ENCODE data around the gene GOLT1A. TPM values are rescaled to one million over a fixed set of nuclear protein-coding genes. Genes with fewer than 3 reads are reported as not detected.

GOLT1A gene
- total and polyA plus RNA-seq, 7 donors: 9.6 to 12.5 (median 12.0) TPM; not detected in 4

DNA sequence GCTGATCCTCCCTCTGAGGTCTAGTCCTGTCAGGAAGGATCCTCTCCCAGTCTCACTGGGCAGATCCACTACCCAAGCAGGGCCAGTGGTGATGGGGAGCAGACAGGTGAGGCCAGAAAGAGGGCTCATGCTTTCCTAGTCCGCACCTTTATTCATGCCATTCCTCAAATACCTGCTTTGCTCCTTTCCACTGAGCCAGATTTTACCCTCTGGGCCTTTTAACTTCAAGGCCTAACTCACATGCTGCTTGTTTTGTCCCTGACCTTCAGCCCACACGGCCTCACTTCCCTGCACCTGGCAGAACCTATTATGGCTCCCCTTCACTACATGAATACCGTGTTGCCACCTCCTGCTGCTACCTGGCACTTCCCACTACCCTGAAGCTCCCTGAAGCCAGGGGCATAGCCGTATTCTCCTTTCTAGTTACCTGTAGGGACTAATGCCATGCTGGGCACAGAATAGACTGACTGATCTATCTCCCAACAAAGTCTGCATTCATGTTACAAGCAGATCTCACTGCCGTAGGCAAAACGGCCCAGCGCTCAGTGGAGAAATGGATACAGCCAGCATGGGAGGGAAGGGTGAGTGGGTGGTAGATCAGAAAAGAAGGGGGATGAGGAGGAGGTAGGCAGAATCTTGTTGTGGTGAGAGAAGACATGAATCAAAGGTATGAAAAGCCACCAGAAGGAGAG is 36.1 kb upstream of the GOLT1A start:
- TF ChIP-seq EP300 (IDR thresholded peaks at IDR 0.05): no peak
- TF ChIP-seq POLR2AphosphoS5 (IDR thresholded peaks at IDR 0.05): no peak
- TF ChIP-seq POLR2A (IDR thresholded peaks at IDR 0.05): no peak
- TF ChIP-seq, protein P1, sequence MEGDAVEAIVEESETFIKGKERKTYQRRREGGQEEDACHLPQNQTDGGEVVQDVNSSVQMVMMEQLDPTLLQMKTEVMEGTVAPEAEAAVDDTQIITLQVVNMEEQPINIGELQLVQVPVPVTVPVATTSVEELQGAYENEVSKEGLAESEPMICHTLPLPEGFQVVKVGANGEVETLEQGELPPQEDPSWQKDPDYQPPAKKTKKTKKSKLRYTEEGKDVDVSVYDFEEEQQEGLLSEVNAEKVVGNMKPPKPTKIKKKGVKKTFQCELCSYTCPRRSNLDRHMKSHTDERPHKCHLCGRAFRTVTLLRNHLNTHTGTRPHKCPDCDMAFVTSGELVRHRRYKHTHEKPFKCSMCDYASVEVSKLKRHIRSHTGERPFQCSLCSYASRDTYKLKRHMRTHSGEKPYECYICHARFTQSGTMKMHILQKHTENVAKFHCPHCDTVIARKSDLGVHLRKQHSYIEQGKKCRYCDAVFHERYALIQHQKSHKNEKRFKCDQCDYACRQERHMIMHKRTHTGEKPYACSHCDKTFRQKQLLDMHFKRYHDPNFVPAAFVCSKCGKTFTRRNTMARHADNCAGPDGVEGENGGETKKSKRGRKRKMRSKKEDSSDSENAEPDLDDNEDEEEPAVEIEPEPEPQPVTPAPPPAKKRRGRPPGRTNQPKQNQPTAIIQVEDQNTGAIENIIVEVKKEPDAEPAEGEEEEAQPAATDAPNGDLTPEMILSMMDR (IDR thresholded peaks at IDR 0.05): no peak
- Histone ChIP-seq H3K4me1 (no peaks in the 10 kb centered on the region), H3K9me3 (no peaks in the 10 kb centered on the region), H3K27me3 (no peaks in the 10 kb centered on the region), H3K36me3 (no peaks in the 10 kb centered on the region), H3K4me3 (no peak overlapping the region), H3K27ac (no peak overlapping the region)
- no peak for DNase-seq
- WGBS, 2 donors: 82 to 83% methylated on average over 7 of the region's 7 CpGs
- intact Hi-C loops (cut with DNase I): no loop called here

GRCh38 chr1:204248954-204249353 is 35.2 kb upstream of the GOLT1A start:
- WGBS, 2 donors: 92 to 96% methylated on average over 3 of the region's 3 CpGs
- H3K27me3 ChIP-seq: no peaks in the 10 kb centered on the region
- no peak for TF ChIP-seq EP300 (IDR thresholded peaks at IDR 0.05)
- TF ChIP-seq POLR2A (IDR thresholded peaks at IDR 0.05): no peak
- TF ChIP-seq POLR2AphosphoS5 (IDR thresholded peaks at IDR 0.05): no peak
- TF ChIP-seq, protein P1 (IDR thresholded peaks at IDR 0.05): no peak
- H3K27ac ChIP-seq: no peak overlapping the region
- H3K36me3 ChIP-seq: no peaks in the 10 kb centered on the region
- no peak for DNase-seq
- intact Hi-C loops (cut with DNase I): no loop called here
- H3K4me3 ChIP-seq: no peak overlapping the region
- no peaks in the 10 kb centered on the region for H3K4me1 ChIP-seq
- H3K9me3 ChIP-seq: no peaks in the 10 kb centered on the region

GRCh38 chr1:204246876-204247275 is 33.1 kb upstream of the GOLT1A start:
- WGBS, 2 donors: 94 to 95% methylated on average over 4 of the region's 4 CpGs
- intact Hi-C loops (cut with DNase I): no loop called here
- no peak for DNase-seq

DNA sequence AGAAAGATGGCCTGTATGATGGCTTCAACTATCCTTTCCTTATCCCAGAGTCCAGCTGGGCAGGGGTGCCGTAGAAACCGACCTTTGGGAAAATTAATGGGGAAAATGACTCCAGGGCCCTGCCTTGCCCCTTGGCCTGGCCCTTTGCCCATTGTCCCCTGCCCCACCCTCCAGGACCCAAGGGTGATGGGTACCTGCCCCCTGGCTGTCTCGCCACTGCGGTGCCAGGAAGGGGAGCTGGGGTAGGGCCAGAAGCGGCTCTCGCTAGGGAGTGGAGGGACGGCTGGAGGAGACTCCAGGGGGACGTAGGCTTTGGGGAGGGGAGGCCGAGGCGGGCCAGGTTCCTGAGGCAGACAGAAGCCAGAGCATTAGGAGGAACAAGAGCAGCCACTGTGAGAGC is 29.1 kb upstream of the GOLT1A start:
- Histone ChIP-seq H3K4me3 (no peak overlapping the region), H3K27ac (no peak overlapping the region), H3K27me3 (no peaks in the 10 kb centered on the region), H3K9me3 (no peaks in the 10 kb centered on the region), H3K36me3 (no peaks in the 10 kb centered on the region), H3K4me1 (no peaks in the 10 kb centered on the region)
- 94 to 95% methylated on average over 10 of the region's 10 CpGs for WGBS, 2 donors
- intact Hi-C loops (cut with DNase I): no loop called here
- no peak for TF ChIP-seq EP300 (IDR thresholded peaks at IDR 0.05)
- TF ChIP-seq POLR2A (IDR thresholded peaks at IDR 0.05): no peak
- TF ChIP-seq POLR2AphosphoS5 (IDR thresholded peaks at IDR 0.05): no peak
- TF ChIP-seq, protein P1 (IDR thresholded peaks at IDR 0.05): no peak
- DNase-seq: no peak

More at GRCh38 chr1:204246876-204247275, 33.1 kb upstream of the GOLT1A start:
- H3K9me3 ChIP-seq: no peaks in the 10 kb centered on the region
- H3K27me3 ChIP-seq: no peaks in the 10 kb centered on the region
- H3K27ac ChIP-seq: no peak overlapping the region
- no peaks in the 10 kb centered on the region for H3K4me1 ChIP-seq
- no peak overlapping the region for H3K4me3 ChIP-seq
- no peaks in the 10 kb centered on the region for H3K36me3 ChIP-seq
- TF ChIP-seq POLR2A (IDR thresholded peaks at IDR 0.05): no peak
- TF ChIP-seq POLR2AphosphoS5 (IDR thresholded peaks at IDR 0.05): no peak
- TF ChIP-seq, protein P1 (IDR thresholded peaks at IDR 0.05): no peak
- TF ChIP-seq EP300 (IDR thresholded peaks at IDR 0.05): no peak

DNA sequence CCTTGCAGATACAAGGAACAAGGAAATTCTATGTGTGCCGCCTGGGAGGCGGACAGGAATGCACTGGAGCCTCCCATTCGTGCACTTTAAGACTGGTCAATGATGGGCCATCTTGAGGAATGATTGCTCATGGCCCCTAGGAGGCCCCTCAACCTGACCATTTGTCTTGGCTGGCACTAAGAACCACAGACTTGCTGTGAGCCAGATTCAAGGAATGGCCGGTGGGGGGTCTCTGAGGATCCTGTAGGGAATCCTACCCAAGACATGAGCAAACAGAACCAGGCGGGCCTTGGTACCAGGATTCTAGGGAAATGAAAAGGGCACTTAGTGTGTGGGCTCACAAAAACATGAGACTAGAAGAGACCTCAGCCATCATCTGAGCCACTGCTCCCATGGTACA is 28.1 kb upstream of the GOLT1A start:
- H3K4me3 ChIP-seq: no peak overlapping the region
- WGBS, 2 donors: 90 to 94% methylated on average over 5 of the region's 5 CpGs
- no peak overlapping the region for H3K27ac ChIP-seq
- H3K4me1 ChIP-seq: no peaks in the 10 kb centered on the region
- no peaks in the 10 kb centered on the region for H3K27me3 ChIP-seq
- intact Hi-C loops (cut with DNase I): no loop called here
- H3K36me3 ChIP-seq: no peaks in the 10 kb centered on the region
- DNase-seq: no peak
- TF ChIP-seq, protein P1 (IDR thresholded peaks at IDR 0.05): no peak
- TF ChIP-seq EP300 (IDR thresholded peaks at IDR 0.05) (no peak), POLR2A (IDR thresholded peaks at IDR 0.05) (no peak), POLR2AphosphoS5 (IDR thresholded peaks at IDR 0.05) (no peak)
- no peaks in the 10 kb centered on the region for H3K9me3 ChIP-seq
